ENCODE results near the gene ANP32A.

The ANP32A gene

DNA sequence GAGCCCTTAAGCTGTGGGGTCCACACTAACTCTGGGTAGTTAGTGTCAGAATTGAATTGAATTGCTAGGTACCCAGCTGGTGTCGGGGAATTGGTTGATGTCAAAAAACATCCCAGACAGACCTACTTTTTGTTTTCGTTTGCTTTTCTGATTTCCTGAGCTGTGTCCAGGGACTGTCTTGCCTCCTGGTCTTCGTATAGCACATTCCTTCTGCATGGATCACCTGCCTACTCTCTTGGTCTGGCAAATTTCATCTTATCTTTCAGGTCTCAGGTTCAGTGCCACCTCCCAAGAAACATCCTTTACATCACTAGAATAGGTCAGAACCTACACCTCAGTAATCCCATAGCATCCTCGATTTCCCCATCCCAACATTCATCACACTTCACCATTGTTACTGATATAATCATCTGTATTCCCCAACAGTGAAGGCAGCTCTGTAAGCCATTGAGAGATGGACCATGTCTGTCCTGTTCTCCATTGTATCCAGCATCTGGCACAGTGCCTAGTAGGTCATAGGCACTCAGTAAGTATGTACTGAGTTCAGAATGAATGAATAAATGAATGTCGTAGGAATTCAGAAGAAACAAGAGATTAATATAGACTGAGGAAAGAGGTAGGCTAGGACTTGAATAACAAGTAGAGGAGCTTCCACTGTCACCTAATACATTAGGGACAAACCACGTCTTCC lies 81.2 kb downstream of the ANP32A start:
- DNase-seq: no peak

DNA sequence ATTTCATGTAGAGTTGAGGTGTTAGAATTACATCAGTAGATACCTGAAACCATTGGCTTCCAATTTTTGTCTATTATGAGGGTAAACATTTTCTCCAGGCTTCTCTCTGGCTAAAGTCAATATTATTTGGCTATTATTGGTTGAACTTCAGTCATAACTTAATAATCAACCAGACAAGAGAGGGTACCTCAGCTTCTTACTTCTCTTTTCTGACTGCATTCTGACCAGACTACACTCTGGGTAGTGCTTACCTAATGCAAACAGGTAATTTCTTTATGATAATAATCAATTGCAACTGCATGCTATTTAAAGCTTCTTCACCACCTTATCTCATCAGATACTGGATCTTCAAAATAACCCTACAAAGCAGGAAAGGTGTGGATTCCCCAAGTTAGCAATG lies 85.1 kb downstream of the ANP32A start:
- no peak for DNase-seq

DNA sequence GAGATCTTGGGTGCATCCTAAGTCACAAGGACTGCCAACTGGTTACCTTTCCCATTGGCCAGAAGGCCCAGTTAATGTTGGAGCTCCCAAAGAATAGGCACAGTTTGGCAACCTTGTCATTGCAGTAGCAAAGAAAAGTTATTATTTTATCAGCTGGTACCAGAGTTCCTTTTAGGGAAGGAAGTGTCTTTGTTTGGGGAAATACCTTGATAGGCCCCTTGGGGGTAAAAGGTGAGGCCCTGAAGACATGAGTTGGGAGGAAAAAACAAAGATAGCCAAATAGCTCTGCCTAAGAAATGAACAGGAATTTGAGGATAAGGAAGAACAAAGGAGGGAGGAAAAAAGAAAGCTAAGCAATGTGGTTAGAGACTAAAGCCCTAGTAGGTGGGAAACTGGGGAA lies 85.8 kb downstream of the ANP32A start:
- no peak for DNase-seq

DNA sequence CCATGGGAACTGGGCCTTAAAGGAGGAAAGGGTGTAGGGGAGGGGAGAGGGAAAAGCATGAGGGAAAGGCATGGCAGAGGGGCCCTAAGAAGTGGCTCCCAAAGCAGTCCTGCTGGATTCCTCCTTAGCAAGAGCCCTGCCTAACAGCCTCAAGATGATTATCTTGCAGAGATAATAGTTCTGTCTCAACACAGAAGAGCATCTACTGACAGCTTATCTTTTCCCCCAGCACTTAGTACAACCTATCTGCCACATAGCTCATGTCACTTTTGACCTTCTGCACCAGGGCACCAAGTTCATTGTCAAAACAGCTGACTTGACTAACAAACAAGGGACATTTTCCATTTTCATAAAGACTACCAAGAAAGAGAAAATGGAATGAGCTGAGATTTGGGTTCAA lies 86.3 kb downstream of the ANP32A start:
- DNase-seq: no peak

DNA sequence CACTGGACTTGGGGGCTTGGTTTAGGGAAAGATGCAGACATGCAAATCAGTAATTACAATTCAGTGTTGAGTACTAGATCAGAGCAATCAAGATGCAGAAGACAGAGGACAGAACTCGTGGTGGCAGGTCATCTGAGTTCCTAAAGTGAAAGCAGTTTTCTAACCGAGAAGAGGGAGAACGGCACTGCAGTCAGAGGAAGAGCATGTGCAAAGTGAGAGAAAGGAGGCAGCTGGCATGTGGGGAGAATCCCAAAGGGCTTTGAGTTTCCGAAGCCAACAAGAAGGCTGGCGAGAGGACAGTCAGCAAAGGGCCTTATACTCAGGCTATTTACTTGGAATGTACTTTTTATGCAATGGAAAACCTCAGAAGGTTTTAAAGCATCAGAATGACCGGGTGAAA lies 87.0 kb downstream of the ANP32A start:
- DNase-seq: no peak

DNA sequence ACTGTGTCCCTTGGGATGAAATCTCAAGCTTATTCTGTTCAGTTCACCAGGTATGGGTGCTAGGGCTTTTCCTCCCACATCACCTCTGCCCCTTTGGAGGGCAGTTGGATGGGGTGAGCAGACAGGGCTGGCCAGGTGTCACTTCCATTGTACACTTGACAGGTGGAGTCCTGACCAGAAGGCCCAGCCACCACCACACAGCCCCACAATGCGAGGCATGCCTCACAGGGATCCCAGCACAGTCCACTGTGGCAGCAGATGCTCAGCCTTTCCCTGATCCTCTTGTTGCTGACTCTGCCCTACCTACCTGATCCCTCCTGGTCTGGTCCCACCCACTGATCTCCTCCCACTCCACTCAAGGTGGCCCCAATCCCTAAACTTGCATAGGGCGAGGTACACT lies 88.2 kb downstream of the ANP32A start:
- no peak for DNase-seq

DNA sequence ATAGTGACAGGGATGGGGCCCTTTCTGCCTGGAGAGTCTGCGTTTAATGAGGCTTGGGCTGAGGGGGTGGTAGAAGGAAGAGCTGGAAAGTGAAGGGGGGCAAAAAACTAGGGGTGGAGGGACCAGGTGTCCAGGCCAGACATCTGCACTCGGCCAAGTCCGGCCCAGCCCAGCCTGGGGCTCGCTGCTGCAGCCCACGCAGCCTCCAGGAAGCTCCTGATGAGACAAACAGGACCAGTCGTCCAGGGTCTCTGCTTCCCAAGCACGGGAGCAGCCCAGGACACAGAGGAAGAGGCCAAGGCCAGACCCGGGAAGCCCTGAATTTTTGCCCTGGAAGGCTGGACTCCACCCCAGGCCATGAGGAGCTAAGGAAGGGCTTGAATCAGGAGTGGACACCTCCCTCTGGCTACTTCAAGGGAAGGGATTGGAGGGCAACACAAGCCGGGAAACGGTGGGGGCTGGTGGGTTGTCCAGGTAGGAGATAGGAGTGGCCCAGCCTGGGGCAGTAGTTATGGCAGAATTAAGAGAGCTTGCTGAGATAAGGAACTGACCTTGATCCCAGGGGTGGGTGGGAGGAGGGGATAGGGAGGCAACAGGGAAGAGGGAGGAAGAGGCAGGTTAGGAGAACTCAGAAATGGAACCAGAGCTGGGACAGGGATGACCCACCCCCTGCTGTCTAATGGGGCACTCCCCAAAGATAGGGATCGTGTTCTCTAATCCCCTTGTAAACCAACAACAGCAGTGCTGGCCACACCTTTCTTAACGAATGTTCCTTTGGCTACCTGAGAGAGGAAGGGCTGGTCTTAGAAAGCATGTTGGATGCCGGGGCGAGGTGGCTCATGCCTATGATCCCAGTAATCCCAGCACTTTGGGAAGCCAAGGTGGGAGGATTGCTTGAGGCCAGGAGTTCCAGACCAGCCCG lies 89.5 kb downstream of the ANP32A start:
- no peak for DNase-seq

DNA sequence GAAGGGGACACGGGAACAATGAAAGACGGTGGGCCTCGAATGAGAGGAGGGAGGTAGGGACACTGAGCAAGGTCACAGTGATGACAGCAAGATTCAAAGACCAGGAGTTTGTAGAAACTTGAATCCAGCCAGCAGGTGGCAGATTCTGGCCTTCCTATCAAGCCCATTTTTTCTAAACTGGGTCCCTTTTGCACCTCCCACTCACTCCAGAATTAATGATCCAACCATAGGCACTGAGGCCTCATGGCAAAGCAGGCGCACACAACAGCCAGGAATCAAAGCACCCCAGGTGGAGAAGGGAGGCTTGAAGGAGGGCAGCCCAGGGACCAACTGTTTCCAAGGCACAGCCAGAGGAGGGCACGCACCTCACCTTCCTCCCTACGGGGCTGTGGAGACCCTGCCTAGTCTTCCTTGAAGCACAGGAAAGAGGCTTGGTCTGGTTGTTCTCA lies 90.2 kb downstream of the ANP32A start:
- peak; percentile 61 for DNase-seq

DNA sequence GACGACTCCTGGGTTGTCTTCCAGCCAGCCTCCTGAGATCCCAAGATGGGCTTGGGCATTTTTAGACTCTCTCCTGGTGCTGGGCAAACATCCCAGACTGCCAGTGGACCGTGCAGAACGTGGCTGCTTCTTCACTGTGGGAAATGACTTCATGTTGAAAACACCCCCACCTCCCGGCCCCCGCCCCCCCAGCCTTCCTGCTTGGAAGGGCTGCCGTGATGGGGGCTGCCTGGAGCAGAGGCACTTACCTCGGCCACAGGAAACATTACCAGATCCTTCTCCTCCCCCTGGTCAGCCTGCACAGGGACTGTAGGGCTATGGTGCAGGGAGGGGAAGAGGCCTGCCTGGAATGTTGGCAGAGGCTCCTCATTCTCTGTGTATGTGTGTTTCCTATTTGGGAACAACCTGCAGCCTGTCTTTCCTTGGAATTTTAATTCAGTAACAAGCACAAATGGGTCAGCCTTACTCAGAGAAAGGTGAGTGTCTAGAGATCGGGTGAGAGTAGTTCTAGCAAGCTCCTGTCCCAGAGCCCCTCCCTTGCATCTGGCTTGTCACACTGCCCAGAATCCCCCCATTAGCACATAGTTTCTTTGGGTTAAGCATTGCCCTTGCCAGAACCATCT lies 90.8 kb downstream of the ANP32A start:
- DNase-seq: no peak
